Ovary (tissue), 1 donor: ENCODE data around the gene GLA.

Experiments
- EP300 ChIP-seq: sonication (generic); formaldehyde crosslinking; IDR thresholded peaks from one replicate; pipeline ENCODE4 v1.6.1; 2017; ENCODE audit warnings: antibody characterized with exemption
- POLR2A ChIP-seq: fragments of 450-650 bp; IDR thresholded peaks from one replicate; pipeline ENCODE4 v1.6.1; 2017; ENCODE audit warnings: antibody characterized with exemption, mild to moderate bottlenecking, moderate library complexity

GRCh38 chrX:101398694-101399093, 9.0 kb downstream of the GLA start:
- TF ChIP-seq EP300, result no peak
- TF ChIP-seq POLR2A, result no peak
